HepG2 (cell line): ENCODE data around the gene FLAD1. TPM values are rescaled to one million over a fixed set of nuclear protein-coding genes. Genes with fewer than 3 reads are reported as not detected.

Experiments used
- ATF2 ChIP-seq: sonication (generic); formaldehyde crosslinking; IDR thresholded peaks from 2 replicates; pipeline ENCODE4 v1.4.0; 2020; ENCODE audit warnings: missing genetic modification reagents
- BRCA1 ChIP-seq: sonication (generic); formaldehyde crosslinking; IDR thresholded peaks from 2 replicates; pipeline ENCODE4 v1.4.0; 2020; ENCODE audit warnings: missing genetic modification reagents
- CTCF ChIP-seq: sonication (generic); formaldehyde crosslinking; IDR thresholded peaks from 2 replicates; pipeline ENCODE4 v1.5.0; 2020; ENCODE audit warnings: mild to moderate bottlenecking, missing genetic modification reagents, moderate library complexity
- ELF1 ChIP-seq: sonication (generic); formaldehyde crosslinking; IDR thresholded peaks from 2 replicates; pipeline ENCODE4 v1.4.0; 2020; ENCODE audit warnings: missing genetic modification reagents
- HIC2 ChIP-seq: sonication (generic); formaldehyde crosslinking; IDR thresholded peaks from 2 replicates; pipeline ENCODE4 v1.9.0; 2022; ENCODE audit warnings: low read depth, missing genetic modification reagents
- MAFF ChIP-seq: IDR thresholded peaks from 2 replicates; pipeline ENCODE4 v1.6.1; 2011; ENCODE audit warnings: low read depth, low read length, improper control_type of control experiment
- MTF1 ChIP-seq: sonication (generic); formaldehyde crosslinking; IDR thresholded peaks from 2 replicates; pipeline ENCODE4 v1.5.0; 2020; ENCODE audit warnings: missing genetic modification reagents
- PRDM10 ChIP-seq: sonication (generic); formaldehyde crosslinking; IDR thresholded peaks from 2 replicates; pipeline ENCODE4 v1.4.0; 2020; ENCODE audit warnings: low read depth, missing genetic modification reagents
- RNF219 ChIP-seq: sonication (generic); formaldehyde crosslinking; IDR thresholded peaks from 2 replicates; pipeline ENCODE4 v1.5.0; 2020; ENCODE audit warnings: mild to moderate bottlenecking, missing genetic modification reagents
- SETDB1 ChIP-seq: sonication (generic); formaldehyde crosslinking; IDR thresholded peaks from 2 replicates; pipeline ENCODE4 v1.5.1; 2020; ENCODE audit warnings: missing genetic modification reagents, mild to moderate bottlenecking, borderline replicate concordance
- SOX6 ChIP-seq, 2 experiments: fragments of 450-650 bp in 1 of 2; sonication (generic) in 1 of 2; formaldehyde crosslinking in 1 of 2; IDR thresholded peaks; 2 replicates each; pipeline versions ENCODE4 v1.4.0 to v1.6.1; 2017 to 2020; ENCODE audit warnings: antibody characterized with exemption in 1 of 2, mild to moderate bottlenecking in 1 of 2, missing genetic modification reagents in 1 of 2
- YEATS4 ChIP-seq: sonication (generic); formaldehyde crosslinking; IDR thresholded peaks from 2 replicates; pipeline ENCODE4 v1.4.0; 2020; ENCODE audit warnings: missing genetic modification reagents, borderline replicate concordance
- ZNF207 ChIP-seq: fragments of 450-650 bp; IDR thresholded peaks from 2 replicates; pipeline ENCODE4 v1.6.1; 2016; ENCODE audit warnings: antibody characterized with exemption, borderline replicate concordance
- ZNF605 ChIP-seq: sonication (generic); formaldehyde crosslinking; IDR thresholded peaks from 2 replicates; pipeline ENCODE4 v1.8.0; 2022; ENCODE audit warnings: mild to moderate bottlenecking, missing genetic modification reagents
- ZNF660 ChIP-seq: sonication (generic); formaldehyde crosslinking; IDR thresholded peaks from 2 replicates; pipeline ENCODE4 v1.5.1; 2020; ENCODE audit warnings: mild to moderate bottlenecking, low read depth, missing genetic modification reagents, borderline replicate concordance
- ZSCAN20 ChIP-seq: sonication (generic); formaldehyde crosslinking; IDR thresholded peaks from 2 replicates; pipeline ENCODE4 v1.4.0; 2020; ENCODE audit warnings: missing genetic modification reagents, mild to moderate bottlenecking, borderline replicate concordance
- polyA plus RNA-seq, 8 experiments: library from polyadenylated mRNA; depleted of rRNA in 3 of 8; stranded (reverse) in 7 of 8; unstranded in 1 of 8; fragments of >200 nt; fragmentation: Illumina TruSeq in 4 of 8; extraction: Trizol in 4 of 8; gene quantifications; 2 replicates each; pipeline versions ENCODE4 v1.2.1 to v1.2.3, GENCODE V29; 2011 to 2016; ENCODE audit warnings: low read depth in 4 of 8, missing spikeins in 1 of 8, mixed read lengths in 1 of 8; ENCODE audit not compliant: insufficient read depth in 1 of 8
- total RNA-seq, 5 experiments: library from RNA; depleted of rRNA; stranded (reverse); fragments of >200 nt; fragmentation: Illumina TruSeq; extraction: Trizol; gene quantifications; 2 replicates each; pipeline ENCODE4 v1.2.3, GENCODE V29; 2016; ENCODE audit warnings: low read depth in 1 of 5

FLAD1 gene
- total and polyA plus RNA-seq, 2 of the 13 experiments (the other 11 are each of a cell fraction or from before 2014, with no cell fraction given): 25.9 to 32.8 TPM

- TF ChIP-seq YEATS4: peak; percentile 84; the same call in 1 of the 2 replicates
- TF ChIP-seq SOX6 (IDR thresholded peaks at IDR 0.05): no peak
- peak; percentile 84 for TF ChIP-seq SOX6 (CRISPR knock-in tag; IDR thresholded peaks at IDR 0.05)
- TF ChIP-seq BRCA1 (CRISPR knock-in tag): 0 out of 2 replicates have a peak, but pooled peaks have one; percentile 48
- peak; percentile 48; the same call in 1 of the 2 replicates for TF ChIP-seq ZSCAN20 (CRISPR knock-in tag)
- TF ChIP-seq ATF2 (CRISPR knock-in tag): peak; percentile 61; the same call in 1 of the 2 replicates
- no peak for TF ChIP-seq ZNF660 (CRISPR knock-in tag)
- TF ChIP-seq ZNF207: no peak
- peak; percentile 79 for TF ChIP-seq ZNF605 (CRISPR knock-in tag)
- no peak for TF ChIP-seq MAFF
- TF ChIP-seq MTF1 (CRISPR knock-in tag): no peak
- no peak for TF ChIP-seq SETDB1 (CRISPR knock-in tag)
- TF ChIP-seq RNF219: no peak
- TF ChIP-seq ELF1: 0 out of 2 replicates have a peak, but pooled peaks have one; percentile 34
- peak; percentile 97 for TF ChIP-seq HIC2 (CRISPR knock-in tag)
- peak; percentile 94 for TF ChIP-seq PRDM10 (CRISPR knock-in tag)
- peak; percentile 99 for TF ChIP-seq CTCF (CRISPR knock-in tag)
These were observed 34.1 kb downstream of the FLAD1 start (continued) for GRCh38 chr1:155017041-155017945.
